Heart left ventricle (tissue), 13 donors: ENCODE results near the gene EPGN.

ENCODE experiments used
- CTCF ChIP-seq, 12 donors: fragments of 200-600 bp; sonication (generic) in 4 of 12; IDR thresholded peaks; one replicate each; pipeline versions ENCODE4 v1.5.0 to v1.8.0; 2018 to 2022; ENCODE audit warnings: antibody characterized with exemption in 12 of 12, mild to moderate bottlenecking in 5 of 12
- POLR2A ChIP-seq, 2 donors: fragments of 450-650 bp; IDR thresholded peaks; one replicate each; pipeline ENCODE4 v1.6.1; 2017; ENCODE audit warnings: antibody characterized with exemption in 2 of 2, mild to moderate bottlenecking in 2 of 2, moderate library complexity in 2 of 2
- donor health status: ischemic (EF 13 %, LVEDD 7.1; RV severe dilation, severe dysfunction).
- donor health status: DM: no; HTN: yes; CAD: no.
- donor health status: DM: no; HTN: no; CAD: no.
- donor health status: ischemic (EF 25% LVEDD 6.9; RV normal size, moderate dysfunction).
- donor health status: ischemic (EF 25% LVEDD 5.7; RV mildly dilated, moderate dysfunction).
- donor health status: ischemic (EF 35%, LVEDD 5.7; RV mildly dilated, moderate dysfunction).
- donor health status: nonischemic (EF 11% LVEDD 7.7; RV severe dilation, severe dysfunction).
- donor health status: DM: yes; HTN: yes; CAD: no.
- donor health status: PGD.
- donor health status: ischemic (EF 29% LVEDD 5.4; RV normal size, mild dysfunction).
- donor health status: nonischemic (EF 23%, LVEDD 6.1; RV moderate dilation, normal function).

GRCh38 chr4:74267998-74268606 is 40.2 kb upstream of the EPGN start:
- TF ChIP-seq CTCF (IDR thresholded peaks at IDR 0.05) (no peak), POLR2A (IDR thresholded peaks at IDR 0.05) (no peak)
